Measurements from ENCODE around the gene NRP1. TPM values are rescaled to one million over a fixed set of nuclear protein-coding genes. Genes with fewer than 3 reads are reported as not detected.

Gene NRP1
- total RNA-seq, 4 donors from 2014 or later, result 91.8 to 175 (median 142) TPM

GRCh38 chr10:33249659-33250345 is 84.7 kb downstream of the NRP1 start:
- TF ChIP-seq, protein P1, sequence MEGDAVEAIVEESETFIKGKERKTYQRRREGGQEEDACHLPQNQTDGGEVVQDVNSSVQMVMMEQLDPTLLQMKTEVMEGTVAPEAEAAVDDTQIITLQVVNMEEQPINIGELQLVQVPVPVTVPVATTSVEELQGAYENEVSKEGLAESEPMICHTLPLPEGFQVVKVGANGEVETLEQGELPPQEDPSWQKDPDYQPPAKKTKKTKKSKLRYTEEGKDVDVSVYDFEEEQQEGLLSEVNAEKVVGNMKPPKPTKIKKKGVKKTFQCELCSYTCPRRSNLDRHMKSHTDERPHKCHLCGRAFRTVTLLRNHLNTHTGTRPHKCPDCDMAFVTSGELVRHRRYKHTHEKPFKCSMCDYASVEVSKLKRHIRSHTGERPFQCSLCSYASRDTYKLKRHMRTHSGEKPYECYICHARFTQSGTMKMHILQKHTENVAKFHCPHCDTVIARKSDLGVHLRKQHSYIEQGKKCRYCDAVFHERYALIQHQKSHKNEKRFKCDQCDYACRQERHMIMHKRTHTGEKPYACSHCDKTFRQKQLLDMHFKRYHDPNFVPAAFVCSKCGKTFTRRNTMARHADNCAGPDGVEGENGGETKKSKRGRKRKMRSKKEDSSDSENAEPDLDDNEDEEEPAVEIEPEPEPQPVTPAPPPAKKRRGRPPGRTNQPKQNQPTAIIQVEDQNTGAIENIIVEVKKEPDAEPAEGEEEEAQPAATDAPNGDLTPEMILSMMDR (IDR thresholded peaks at IDR 0.05; ENCODE audit: low read depth), result no peak

DNA sequence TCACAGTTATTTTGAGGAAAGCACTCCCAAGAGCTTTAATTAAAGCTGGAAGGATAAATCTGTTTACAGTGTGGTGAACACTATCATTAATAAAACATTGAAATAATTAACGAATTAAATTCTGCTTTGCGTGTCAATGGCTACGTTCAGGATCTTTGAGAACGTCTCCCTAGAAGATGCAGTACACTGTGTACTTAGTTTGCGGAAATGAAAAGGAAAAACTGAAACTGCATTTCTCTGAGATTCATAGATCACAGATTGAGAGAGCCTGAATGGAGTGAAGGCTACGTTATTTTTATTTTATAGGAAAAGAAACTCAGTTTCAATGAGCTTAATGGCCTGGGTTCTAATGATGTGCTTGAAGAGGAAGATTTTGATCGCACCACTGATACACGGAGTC is 85.3 kb downstream of the NRP1 start:
- TF ChIP-seq, protein P1 (IDR thresholded peaks at IDR 0.05; ENCODE audit: low read depth), result no peak

DNA sequence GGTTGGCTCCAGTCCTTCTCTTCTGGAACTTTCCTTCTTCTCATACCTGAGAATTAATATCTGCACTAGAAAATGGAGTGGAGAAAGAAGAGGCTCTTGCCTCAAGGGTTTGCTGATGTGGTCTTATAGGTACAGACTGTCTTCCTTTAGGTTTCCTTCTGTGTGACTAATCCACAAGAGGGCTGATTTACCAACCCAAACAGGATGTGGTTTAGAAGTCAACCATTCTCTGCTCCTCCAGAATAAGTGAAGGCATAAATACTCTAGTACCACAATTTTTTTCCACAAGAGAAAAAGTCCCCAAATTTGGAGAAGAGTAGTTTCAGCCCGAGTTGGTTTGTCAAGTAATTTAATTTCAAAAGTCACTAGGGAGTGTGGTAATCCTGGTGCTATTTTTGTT is 85.8 kb downstream of the NRP1 start:
- TF ChIP-seq, protein P1 (IDR thresholded peaks at IDR 0.05; ENCODE audit: low read depth), result no peak

GRCh38 chr10:33247221-33247922 is 87.1 kb downstream of the NRP1 start:
- TF ChIP-seq, protein P1 (IDR thresholded peaks at IDR 0.05; ENCODE audit: low read depth), result no peak

GRCh38 chr10:33245343-33245742 is 89.1 kb downstream of the NRP1 start:
- TF ChIP-seq, protein P1 (IDR thresholded peaks at IDR 0.05; ENCODE audit: low read depth), result no peak

DNA sequence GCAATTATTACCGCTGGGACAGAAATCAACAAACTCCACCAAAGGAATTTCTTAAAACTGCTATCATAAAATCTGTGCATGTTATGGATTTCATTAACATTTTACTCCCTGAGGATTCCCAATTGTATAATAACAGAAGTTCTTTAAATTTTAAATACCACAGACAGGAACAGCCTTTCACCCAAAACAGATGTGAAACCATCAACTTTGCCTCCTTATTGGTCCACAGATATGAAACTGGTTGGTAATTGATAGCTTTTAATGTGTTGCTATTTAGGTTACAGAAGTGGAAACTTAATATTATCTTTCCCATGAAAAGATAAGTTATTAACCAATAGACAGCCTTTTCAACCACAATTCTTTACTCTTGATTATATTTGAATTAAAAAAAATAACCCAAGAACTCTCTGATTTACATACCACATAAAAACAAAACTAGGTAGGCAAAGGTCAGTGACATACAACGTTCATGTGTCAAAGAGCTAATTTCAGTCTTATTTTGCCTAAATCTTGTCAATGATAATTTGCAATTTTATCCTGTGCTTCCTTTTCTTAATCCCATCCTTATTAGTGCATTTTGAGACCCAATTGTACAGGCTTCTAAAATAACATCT is 90.0 kb downstream of the NRP1 start:
- TF ChIP-seq, protein P1 (IDR thresholded peaks at IDR 0.05; ENCODE audit: low read depth), result no peak

DNA sequence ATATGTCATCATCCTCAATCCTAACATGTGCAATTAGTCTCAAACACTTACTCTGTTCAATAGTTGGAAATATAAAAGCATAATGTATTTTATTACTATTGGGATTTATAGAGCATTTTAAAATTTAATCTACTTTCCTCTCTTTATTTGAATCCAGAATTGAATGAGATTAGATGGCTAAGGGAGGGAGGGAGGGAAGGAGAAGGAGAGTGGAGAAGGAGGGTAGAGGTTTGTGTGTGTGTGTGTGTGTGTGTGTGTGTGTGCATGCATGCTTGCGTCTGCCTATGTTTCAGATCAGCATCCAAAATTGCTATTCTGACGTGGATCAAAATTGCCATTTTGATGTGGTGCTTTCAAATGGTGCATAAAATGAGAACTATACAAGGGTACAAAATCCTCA is 90.8 kb downstream of the NRP1 start:
- TF ChIP-seq, protein P1 (IDR thresholded peaks at IDR 0.05; ENCODE audit: low read depth), result no peak
